NCI-H2171 (cell line): ENCODE results near the gene VPS51.
A peak's percentile ranks its signal among the peaks of the same experiment; 100 is the strongest.

ENCODE experiments used
- DNase-seq: peaks from one replicate; lab custom pipeline; 2025; lab: John Stamatoyannopoulos, UW

The VPS51 gene

GRCh38 chr11:65119670-65119995 is 23.6 kb downstream of the VPS51 start:
- DNase-seq: no peak

GRCh38 chr11:65120831-65121230 is 24.8 kb downstream of the VPS51 start:
- DNase-seq: no peak

- DNase-seq: no peak
Measured at GRCh38 chr11:65121447-65121864, 25.4 kb downstream of the VPS51 start.

GRCh38 chr11:65121865-65122696 is 26.1 kb downstream of the VPS51 start, which contains the start of the genes FAU and MRPL49:
FAU (minus strand) TSS chr11:65122134; CDS start chr11:65121813, 321 bp downstream.
MRPL49 (plus strand) TSS chr11:65122321; CDS start chr11:65122347, 26 bp downstream.
- peak; percentile 97 for DNase-seq

- DNase-seq: no peak
Measured at GRCh38 chr11:65124480-65125196, 28.6 kb downstream of the VPS51 start.

GRCh38 chr11:65125197-65126056 is 29.4 kb downstream of the VPS51 start:
- no peak for DNase-seq

GRCh38 chr11:65126624-65127274 is 30.7 kb downstream of the VPS51 start:
- DNase-seq: no peak

- no peak for DNase-seq
Measured at GRCh38 chr11:65127473-65128181, 31.6 kb downstream of the VPS51 start.

GRCh38 chr11:65128182-65129145 is 32.5 kb downstream of the VPS51 start:
- no peak for DNase-seq

GRCh38 chr11:65129649-65130441 is 33.8 kb downstream of the VPS51 start:
- no peak for DNase-seq

GRCh38 chr11:65130631-65131416 is 34.8 kb downstream of the VPS51 start:
- DNase-seq: no peak

GRCh38 chr11:65131417-65131776 is 35.4 kb downstream of the VPS51 start:
- DNase-seq: no peak

GRCh38 chr11:65131895-65132237 is 35.9 kb downstream of the VPS51 start:
- no peak for DNase-seq

- no peak for DNase-seq
Measured at GRCh38 chr11:65132238-65132987, 36.4 kb downstream of the VPS51 start.

GRCh38 chr11:65132988-65133700 is 37.1 kb downstream of the VPS51 start:
- DNase-seq: no peak

- DNase-seq: no peak
Measured at GRCh38 chr11:65133724-65134123, 37.7 kb downstream of the VPS51 start.
